B cell (primary cell): ENCODE data around the gene APOLD1. TPM values are rescaled to one million over a fixed set of nuclear protein-coding genes. Genes with fewer than 3 reads are reported as not detected.
"Not testable (repeated sequence)": the region's sequence is repeated elsewhere in the genome, so short reads cannot be mapped to it uniquely, and the experiment has no call there.

Source experiments
- ATAC-seq: fragments of 200-7000 bp; cut with Tn5 transposase; one replicate; pipeline ENCODE4 v1.10.0; 2021; ENCODE audit warnings: low read depth, mild to moderate bottlenecking, moderate number of reproducible peaks, moderate library complexity
- CTCF ChIA-PET: fragments of 350-600 bp; sonication (Branson Sonifier 250); formaldehyde crosslinking; loops from one replicate; lab custom pipeline; 2021; ENCODE audit warnings: antibody characterized with exemption, inconsistent platforms; lab: Charles Lee
- POLR2A ChIA-PET: fragments of 350-600 bp; sonication (Branson Sonifier 250); formaldehyde crosslinking; loops from one replicate; lab custom pipeline; 2021; ENCODE audit warnings: antibody characterized with exemption; lab: Charles Lee
- DNase-seq: peaks from one replicate; pipeline ENCODE4 v3.0.0; 2013
- H2AFZ ChIP-seq: 2 replicates; pipeline ENCODE4 v1.6.1; 2012; ENCODE audit warnings: mild to moderate bottlenecking, low read depth, low read length; ENCODE audit not compliant: insufficient read depth, poor library complexity, severe bottlenecking
- H3K27ac ChIP-seq, 2 donors: 1 replicate in 1 of 2; 2 replicates in 1 of 2; pipeline ENCODE4 v1.5.1; 2012 to 2013; ENCODE audit warnings: low read length in 2 of 2, mild to moderate bottlenecking in 2 of 2, moderate library complexity in 1 of 2
- H3K27me3 ChIP-seq, 4 experiments: fragments of 200-600 bp in 1 of 4; sonication (generic) in 1 of 4; replicated peaks in 1 of 4; 1 replicate in 2 of 4; 2 replicates in 2 of 4; pipeline versions ENCODE4 v1.6.1 to v1.7.0; 2013 to 2016; ENCODE audit warnings: low read length in 3 of 4, mild to moderate bottlenecking in 2 of 4, mixed read lengths in 1 of 4, moderate library complexity in 1 of 4; ENCODE audit not compliant: insufficient read depth in 4 of 4, control insufficient read depth in 3 of 4; ENCODE audit errors: control extremely low read depth in 1 of 4
- H3K36me3 ChIP-seq, 2 experiments: replicated peaks in 1 of 2; 1 replicate in 1 of 2; 2 replicates in 1 of 2; pipeline versions ENCODE4 v1.6.1 to v1.7.1; 2013; ENCODE audit warnings: low read length in 1 of 2; ENCODE audit not compliant: insufficient read depth in 2 of 2, control insufficient read depth in 1 of 2; ENCODE audit errors: control extremely low read depth in 1 of 2, extremely low read depth in 1 of 2
- H3K4me1 ChIP-seq, 2 donors: fragments of 200-600 bp in 1 of 2; sonication (generic) in 1 of 2; 1 replicate in 1 of 2; 2 replicates in 1 of 2; pipeline versions ENCODE4 v1.5.1 to v1.6.1; 2013 to 2017; ENCODE audit warnings: low read length in 2 of 2; ENCODE audit not compliant: control insufficient read depth in 2 of 2, insufficient read depth in 2 of 2
- H3K4me2 ChIP-seq: replicated peaks from 2 replicates; pipeline ENCODE3; 2012; ENCODE audit warnings: mild to moderate bottlenecking, low read depth, low read length; ENCODE audit not compliant: poor library complexity, severe bottlenecking
- H3K4me3 ChIP-seq, 5 experiments: fragments of 200-600 bp in 1 of 5; sonication (generic) in 1 of 5; 1 replicate in 3 of 5; 2 replicates in 2 of 5; pipeline versions ENCODE4 v1.5.1 to v1.7.0; 2011 to 2016; ENCODE audit warnings: low read length in 4 of 5, mild to moderate bottlenecking in 4 of 5, low read depth in 2 of 5, control low read depth in 1 of 5, moderate library complexity in 1 of 5; ENCODE audit not compliant: insufficient read depth in 1 of 5; ENCODE audit errors: control extremely low read depth in 1 of 5, extremely low read depth in 1 of 5
- H3K79me2 ChIP-seq: fragments of 200-600 bp; sonication (generic); one replicate; pipeline ENCODE4 v1.6.0; 2016; ENCODE audit warnings: low read length; ENCODE audit not compliant: control insufficient read depth, insufficient read depth
- H3K9ac ChIP-seq: fragments of 200-600 bp; sonication (generic); 2 replicates; pipeline ENCODE4 v1.6.1; 2017; ENCODE audit warnings: mild to moderate bottlenecking, low read length, moderate library complexity
- H3K9me3 ChIP-seq, 3 donors: one replicate each; pipeline versions ENCODE4 v1.6.1 to v1.7.1; 2013; ENCODE audit warnings: low read length in 2 of 3; ENCODE audit not compliant: control insufficient read depth in 2 of 3, insufficient read depth in 1 of 3; ENCODE audit errors: control extremely low read depth in 1 of 3
- H4K20me1 ChIP-seq: 2 replicates; pipeline ENCODE4 v1.6.0; 2012; ENCODE audit warnings: mild to moderate bottlenecking, low read length; ENCODE audit not compliant: insufficient read depth, control insufficient read depth, poor library complexity, severe bottlenecking
- H3K27ac Mint-ChIP-seq: one replicate; pipeline ENCODE4 v1.8.0; 2021; ENCODE audit warnings: mixed read lengths
- H3K27me3 Mint-ChIP-seq: one replicate; pipeline ENCODE4 v1.8.0; 2021; ENCODE audit warnings: mixed read lengths
- H3K4me1 Mint-ChIP-seq: one replicate; pipeline ENCODE4 v1.8.0; 2021; ENCODE audit warnings: mixed read lengths
- H3K4me3 Mint-ChIP-seq: one replicate; pipeline ENCODE4 v1.8.0; 2021; ENCODE audit warnings: mixed read lengths
- H3K9me3 Mint-ChIP-seq: one replicate; pipeline ENCODE4 v1.8.0; 2022; ENCODE audit warnings: mixed read lengths; ENCODE audit not compliant: insufficient read depth
- CTCF ChIP-seq: fragments of 200-600 bp; IDR thresholded peaks from one replicate; pipeline ENCODE4 v1.8.0; 2022; ENCODE audit warnings: antibody characterized with exemption, mild to moderate bottlenecking
- EZH2 ChIP-seq: IDR thresholded peaks from 2 replicates; pipeline ENCODE4 v1.6.1; 2012; ENCODE audit warnings: borderline replicate concordance, low read depth, mild to moderate bottlenecking, moderate library complexity, low read length; ENCODE audit not compliant: insufficient read depth, poor library complexity, severe bottlenecking
- WGBS: methylation state at CpG from one replicate; pipeline ENCODE4 v1.1.5; 2013; ENCODE audit warnings: missing lambda C conversion rate; ENCODE audit not compliant: insufficient coverage; 5-methylcytosine and 5-hydroxymethylcytosine counted together
- intact Hi-C: fragments of 100-400 bp; cut with micrococcal nuclease; formaldehyde crosslinking; loops from one replicate; pipeline ENCODE4 v1.10.0; 2022
- polyA plus RNA-seq: library from polyadenylated mRNA; depleted of rRNA; stranded (reverse); fragments of >200 nt; gene quantifications from 2 replicates; pipeline ENCODE4 v1.2.3, GENCODE V29; 2012
- total RNA-seq, 2 donors: library from RNA; stranded (reverse); fragments of 120-200 nt in 1 of 2; gene quantifications; 1 replicate in 1 of 2; 2 replicates in 1 of 2; pipeline versions ENCODE4 v1.2.3 to v1.2.4, GENCODE V29; 2013 to 2022

APOLD1 gene
- total and polyA plus RNA-seq, 2 donors (not counting 1 experiment from before 2014, with no cell fraction given): 1.5 to 4.7 TPM

- ATAC-seq: no peak
- Histone ChIP-seq H3K27ac (no peak overlapping the region), H3K9ac (no peak overlapping the region), H3K9me3 (no peaks in the 10 kb centered on the region), H3K36me3 (peaks cover 13 to 72% of the 10 kb centered on the region in 2 experiments), H3K4me1 (peaks cover 9 to 11% of the 10 kb centered on the region in 2 donors), H3K4me2 (no peak overlapping the region), H2AFZ (no peak overlapping the region), H3K79me2 (peaks cover 58% of the 10 kb centered on the region), H3K27me3 (no peaks in the 10 kb centered on the region), H4K20me1 (peaks cover 34% of the 10 kb centered on the region), H3K4me3 (no peak overlapping the region)
- H3K4me1 Mint-ChIP-seq: peaks cover 49% of the 10 kb centered on the region
- CTCF ChIA-PET: interaction anchor here (0.7 to 1.2 kb wide), 3 partner anchors 31 to 281 kb away, joined by 3 to 8 read pairs (median 5); no protein-coding TSS in a partner anchor
- intact Hi-C loops: no loop called here
- no peak for DNase-seq
- POLR2A ChIA-PET: interaction anchor here (0.6 kb wide), 1 partner anchor 1402 kb away, joined by 3 read pairs; no protein-coding TSS in a partner anchor
- no peak for TF ChIP-seq EZH2
- TF ChIP-seq CTCF: no peak
- 80% methylated on average over 1 of the region's 2 CpGs for WGBS
- peak overlapping the region; percentile 34 for H3K27ac Mint-ChIP-seq
- H3K27me3 Mint-ChIP-seq: no peaks in the 10 kb centered on the region
- H3K9me3 Mint-ChIP-seq: no peaks in the 10 kb centered on the region
- H3K4me3 Mint-ChIP-seq: peak overlapping the region; percentile 51
Measured at GRCh38 chr12:12819221-12819620, 33.8 kb downstream of the APOLD1 start.

GRCh38 chr12:12819752-12820311, 34.4 kb downstream of the APOLD1 start:
- Histone ChIP-seq H3K9me3 (no peaks in the 10 kb centered on the region), H3K4me2 (no peak overlapping the region), H3K4me1 (peaks cover 5 to 6% of the 10 kb centered on the region in 2 donors), H3K4me3 (no peak overlapping the region), H3K27me3 (no peaks in the 10 kb centered on the region), H3K36me3 (peaks cover 16 to 77% of the 10 kb centered on the region in 2 experiments), H4K20me1 (peaks cover 34% of the 10 kb centered on the region), H3K27ac (no peak overlapping the region), H2AFZ (no peak overlapping the region), H3K79me2 (peaks cover 52% of the 10 kb centered on the region), H3K9ac (no peak overlapping the region)
- no peaks in the 10 kb centered on the region for H3K9me3 Mint-ChIP-seq
- DNase-seq (no peak), ATAC-seq (no peak)
- intact Hi-C loops: no loop called here
- peaks cover 44% of the 10 kb centered on the region for H3K4me1 Mint-ChIP-seq
- ChIA-PET CTCF (interaction anchor here (0.9 to 1.2 kb wide), 2 partner anchors 31 to 83 kb away, joined by 3 to 8 read pairs; no protein-coding TSS in a partner anchor), POLR2A (no interaction called here)
- no peaks in the 10 kb centered on the region for H3K27me3 Mint-ChIP-seq
- WGBS: 83% methylated on average over 1 of the region's 2 CpGs
- no peak overlapping the region for H3K27ac Mint-ChIP-seq
- TF ChIP-seq EZH2 (no peak), CTCF (no peak)
- no peak overlapping the region for H3K4me3 Mint-ChIP-seq

GRCh38 chr12:12820376-12820775, 34.9 kb downstream of the APOLD1 start:
- H3K27ac Mint-ChIP-seq, H3K27ac ChIP-seq, DNase-seq, H3K9me3 ChIP-seq, ATAC-seq, H3K27me3 ChIP-seq, H3K4me3 ChIP-seq, POLR2A ChIA-PET, H3K4me3 Mint-ChIP-seq, H3K9me3 Mint-ChIP-seq, H2AFZ ChIP-seq, H3K9ac ChIP-seq, H3K4me2 ChIP-seq, H3K4me1 ChIP-seq, H3K27me3 Mint-ChIP-seq, intact Hi-C loops, CTCF ChIA-PET: not testable (repeated sequence)
- WGBS: 97% methylated on average over 10 of the region's 11 CpGs
- peaks cover 16 to 76% of the 10 kb centered on the region in 2 experiments for H3K36me3 ChIP-seq
- H3K79me2 ChIP-seq: peaks cover 46% of the 10 kb centered on the region
- H3K4me1 Mint-ChIP-seq: peaks cover 42% of the 10 kb centered on the region
- peaks cover 34% of the 10 kb centered on the region for H4K20me1 ChIP-seq
